K562 (cell line): ENCODE data around the gene ZCCHC9. TPM values are rescaled to one million over a fixed set of nuclear protein-coding genes. Genes with fewer than 3 reads are reported as not detected.

Experiments
- ATAC-seq: fragments of 200-7000 bp; cut with Tn5 transposase; 3 replicates; pipeline ENCODE4 v1.9.1; 2020; ENCODE audit warnings: moderate library complexity
- BruUV-seq: library from RNA; stranded (reverse); fragments of 400-500 nt; replicated peaks from 2 replicates; lab custom pipeline; 2021; lab: Mats Ljungman, UMichigan
- CTCF ChIA-PET: fragments of 300-600 bp; formaldehyde crosslinking; extraction: SDS; loops from one replicate; lab custom pipeline; 2021; ENCODE audit warnings: low intra/inter-chr PET ratio; lab: Yijun Ruan, JAX
- POLR2A ChIA-PET: fragments of 300-600, 350-650 bp; sonication (Branson Sonifier 250); formaldehyde crosslinking; extraction: SDS; loops from one replicate; lab custom pipeline; 2021; ENCODE audit warnings: antibody characterized with exemption, inconsistent platforms; lab: Yijun Ruan, JAX
- DNase-seq, 4 experiments: peaks; one replicate each; pipeline versions ENCODE4 v3.0.0 to v3.0.0-alpha.2; 2011 to 2018; ENCODE audit warnings: low spot score in 3 of 4, mixed read lengths in 3 of 4; ENCODE audit errors: extremely low read depth in 1 of 4
- FAIRE-seq: peaks from 2 replicates; lab custom pipeline; 2011; peaks lifted over from hg19 to GRCh38; lab: Jason Lieb, UNC
- H2AFZ ChIP-seq: 2 replicates; pipeline ENCODE4 v1.6.0; 2011; ENCODE audit warnings: low read depth, low read length, control low read depth, inconsistent platforms
- H3K27ac ChIP-seq: fragments of 200-600 bp; 3 replicates; pipeline ENCODE4 v1.8.0; 2011; ENCODE audit warnings: low read depth, mild to moderate bottlenecking, control low read depth, inconsistent platforms, low read length, moderate library complexity, mixed read lengths; ENCODE audit errors: extremely low read depth
- H3K27me3 ChIP-seq, 2 experiments: fragments of 300-600 bp in 1 of 2; 2 replicates in 1 of 2; 3 replicates in 1 of 2; pipeline versions ENCODE4 v1.6.0 to v1.8.0; 2011; ENCODE audit warnings: inconsistent platforms in 2 of 2, low read length in 2 of 2, mild to moderate bottlenecking in 1 of 2, mixed read lengths in 1 of 2, moderate library complexity in 1 of 2; ENCODE audit not compliant: control insufficient read depth in 2 of 2, insufficient read depth in 2 of 2
- H3K36me3 ChIP-seq: fragments of 300-600 bp; 3 replicates; pipeline ENCODE4 v1.8.0; 2011; ENCODE audit warnings: mild to moderate bottlenecking, low read length, inconsistent platforms; ENCODE audit not compliant: control insufficient read depth, insufficient read depth
- H3K4me1 ChIP-seq, 2 experiments: fragments of 200-600 bp in 1 of 2; replicated peaks in 1 of 2; 2 replicates in 1 of 2; 3 replicates in 1 of 2; pipeline versions ENCODE4 v1.5.1 to v1.8.0; 2011; ENCODE audit warnings: inconsistent platforms in 2 of 2, low read length in 2 of 2, mild to moderate bottlenecking in 1 of 2, mixed read lengths in 1 of 2, moderate library complexity in 1 of 2; ENCODE audit not compliant: control insufficient read depth in 2 of 2, insufficient read depth in 2 of 2
- H3K4me2 ChIP-seq: 2 replicates; pipeline ENCODE4 v1.6.1; 2011; ENCODE audit warnings: low read length, control low read depth, inconsistent platforms, mixed read lengths; ENCODE audit not compliant: insufficient read depth
- H3K4me3 ChIP-seq: fragments of 200-600 bp; sonication (generic), shearing (Covaris generic); 2 replicates; pipeline ENCODE4 v1.5.1; 2016; ENCODE audit warnings: control low read depth, inconsistent platforms
- H3K79me2 ChIP-seq: fragments of 200-600 bp; 3 replicates; pipeline ENCODE4 v1.8.0; 2011; ENCODE audit warnings: low read length, inconsistent platforms; ENCODE audit not compliant: control insufficient read depth, insufficient read depth
- H3K9ac ChIP-seq, 2 experiments: 2 replicates each; pipeline versions ENCODE4 v1.6.0 to v1.6.1; 2011; ENCODE audit warnings: low read depth in 2 of 2, low read length in 2 of 2, control low read depth in 1 of 2, inconsistent platforms in 1 of 2, mild to moderate bottlenecking in 1 of 2, mixed read lengths in 1 of 2; ENCODE audit not compliant: insufficient read depth in 1 of 2
- H3K9me1 ChIP-seq: one replicate; pipeline ENCODE4 v1.6.0; 2011; ENCODE audit warnings: inconsistent platforms, mild to moderate bottlenecking, low read length, moderate library complexity; ENCODE audit not compliant: control insufficient read depth, insufficient read depth
- H3K9me3 ChIP-seq: replicated peaks from 2 replicates; pipeline ENCODE4 v1.5.1; 2011; ENCODE audit warnings: low read depth, low read length, inconsistent platforms; ENCODE audit not compliant: control insufficient read depth, insufficient read depth
- H4K20me1 ChIP-seq: replicated peaks from 2 replicates; pipeline ENCODE4 v1.6.1; 2011; ENCODE audit warnings: low read length, inconsistent platforms, mixed read lengths; ENCODE audit not compliant: control insufficient read depth, insufficient read depth
- ARNT ChIP-seq, 2 experiments: fragments of 450-650 bp; IDR thresholded peaks; 2 replicates each; pipeline ENCODE4 v1.6.1; 2016; ENCODE audit warnings: mild to moderate bottlenecking in 1 of 2
- CBFA2T2 ChIP-seq: fragments of 450-650 bp; conservative IDR thresholded peaks from 2 replicates; pipeline ENCODE4 v1.6.1; 2017; ENCODE audit warnings: mild to moderate bottlenecking
- ETS1 ChIP-seq: conservative IDR thresholded peaks from 2 replicates; pipeline ENCODE4 v1.6.1; 2011; ENCODE audit warnings: low read depth, mild to moderate bottlenecking, low read length; ENCODE audit not compliant: control insufficient read depth
- FOXO4 ChIP-seq: fragments of 450-650 bp; formaldehyde crosslinking; IDR thresholded peaks from 2 replicates; pipeline ENCODE4 v1.4.0; 2020; ENCODE audit warnings: mild to moderate bottlenecking, moderate library complexity
- GABPA ChIP-seq: fragments of 200-800 bp; sonication (Bioruptor generic); conservative IDR thresholded peaks from 2 replicates; pipeline ENCODE4 v1.6.1; 2016; ENCODE audit warnings: low read depth, missing genetic modification characterization, missing compliant biosample characterization
- KLF10 ChIP-seq: fragments of 250-450 bp; sonication (Bioruptor Pico); IDR thresholded peaks from 2 replicates; pipeline ENCODE4 v1.6.1; 2021; ENCODE audit warnings: matching md5 sums
- KLF6 ChIP-seq: fragments of 250-450 bp; sonication (Bioruptor Pico); IDR thresholded peaks from 2 replicates; pipeline ENCODE4 v1.4.0; 2020; ENCODE audit warnings: mild to moderate bottlenecking, moderate library complexity, borderline replicate concordance
- MXI1 ChIP-seq: IDR thresholded peaks from 2 replicates; pipeline ENCODE4 v1.6.1; 2011; ENCODE audit warnings: low read depth, mild to moderate bottlenecking, improper control_type of control experiment, low read length
- PCBP1 ChIP-seq: fragments of 200-400 bp; formaldehyde crosslinking; IDR thresholded peaks from 2 replicates; pipeline ENCODE4 v1.6.1; 2018; ENCODE audit warnings: mild to moderate bottlenecking, low read depth, low read length; ENCODE audit not compliant: poor library complexity, severe bottlenecking
- TCF7L2 ChIP-seq: fragments of 150-350 bp; IDR thresholded peaks from 2 replicates; pipeline ENCODE4 v1.6.1; 2016; ENCODE audit warnings: low read depth, mild to moderate bottlenecking, low read length, moderate library complexity
- ZNF253 ChIP-seq: fragments of 250-450 bp; sonication (Bioruptor Pico); conservative IDR thresholded peaks from 2 replicates; pipeline ENCODE4 v1.6.1; 2021; ENCODE audit warnings: mild to moderate bottlenecking
- ZNF668 ChIP-seq: fragments of 250-450 bp; sonication (Bioruptor Pico); IDR thresholded peaks from 2 replicates; pipeline ENCODE4 v1.8.0; 2022; ENCODE audit warnings: mild to moderate bottlenecking, inconsistent platforms
- WGBS: fragments of 100-300 bp; shearing (Covaris generic); methylation state at CpG from one replicate; pipeline ENCODE4 v1.1.6; 2016; ENCODE audit warnings: low coverage, mixed read lengths; ENCODE audit not compliant: insufficient coverage; ENCODE audit errors: missing lambda C conversion rate; 5-methylcytosine and 5-hydroxymethylcytosine counted together
- in situ Hi-C: fragments of 300-500 bp; cut with MboI; formaldehyde crosslinking; loops from 4 replicates; pipeline ENCODE4 v1.15.0; 2018; ENCODE audit warnings: inconsistent platforms, mixed read lengths
- intact Hi-C: fragments of 100-400 bp; cut with micrococcal nuclease; formaldehyde crosslinking; loops from 2 replicates; pipeline ENCODE4 v1.14.2; 2022
- polyA plus RNA-seq, 8 experiments: library from polyadenylated mRNA; depleted of rRNA in 4 of 8; stranded (reverse) in 5 of 8; unstranded in 3 of 8; fragments of >200 nt; fragmentation: Nextera tagmentation in 2 of 8; fragmentation: Illumina TruSeq in 1 of 8; extraction: Ambion mirVana in 2 of 8; extraction: Trizol in 1 of 8; gene quantifications; 2 replicates each; pipeline versions ENCODE4 v1.2.1 to v1.2.3, GENCODE V29; 2011 to 2014; ENCODE audit warnings: inconsistent platforms in 1 of 8, missing spikeins in 1 of 8
- total RNA-seq, 7 experiments: library from RNA; depleted of rRNA in 6 of 7; stranded (reverse); fragments of >200 nt in 6 of 7; fragmentation: Illumina TruSeq in 2 of 7; extraction: Trizol in 2 of 7; gene quantifications; 2 replicates each; pipeline versions ENCODE4 v1.2.1 to v1.2.3, GENCODE V29; 2011 to 2021; ENCODE audit warnings: low replicate concordance in 1 of 7
- TF ChIP-seq, protein P1 (sequence below): fragments of 450-650 bp; IDR thresholded peaks from 2 replicates; pipeline ENCODE4 v1.7.0; 2016; ENCODE audit warnings: borderline replicate concordance

Gene ZCCHC9
- total and polyA plus RNA-seq, 9 of the 15 experiments (the other 6 are each of a cell fraction or from before 2014, with no cell fraction given), result 40.3 to 95.3 (median 59.9) TPM

- WGBS, result 2% methylated on average over 13 of the region's 13 CpGs
- in situ Hi-C loops, result no loop called here
- CTCF ChIA-PET, result no interaction called here
- no peak for TF ChIP-seq MXI1
- no peak for TF ChIP-seq GABPA (tag)
- TF ChIP-seq KLF6, result no peak
- no peak for TF ChIP-seq TCF7L2
- TF ChIP-seq KLF10 (CRISPR knock-in tag), result no peak
- TF ChIP-seq, protein P1, sequence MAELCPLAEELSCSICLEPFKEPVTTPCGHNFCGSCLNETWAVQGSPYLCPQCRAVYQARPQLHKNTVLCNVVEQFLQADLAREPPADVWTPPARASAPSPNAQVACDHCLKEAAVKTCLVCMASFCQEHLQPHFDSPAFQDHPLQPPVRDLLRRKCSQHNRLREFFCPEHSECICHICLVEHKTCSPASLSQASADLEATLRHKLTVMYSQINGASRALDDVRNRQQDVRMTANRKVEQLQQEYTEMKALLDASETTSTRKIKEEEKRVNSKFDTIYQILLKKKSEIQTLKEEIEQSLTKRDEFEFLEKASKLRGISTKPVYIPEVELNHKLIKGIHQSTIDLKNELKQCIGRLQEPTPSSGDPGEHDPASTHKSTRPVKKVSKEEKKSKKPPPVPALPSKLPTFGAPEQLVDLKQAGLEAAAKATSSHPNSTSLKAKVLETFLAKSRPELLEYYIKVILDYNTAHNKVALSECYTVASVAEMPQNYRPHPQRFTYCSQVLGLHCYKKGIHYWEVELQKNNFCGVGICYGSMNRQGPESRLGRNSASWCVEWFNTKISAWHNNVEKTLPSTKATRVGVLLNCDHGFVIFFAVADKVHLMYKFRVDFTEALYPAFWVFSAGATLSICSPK, result no peak
- no peak for TF ChIP-seq ETS1
- TF ChIP-seq PCBP1, result no peak
- no peak for TF ChIP-seq ZNF668 (CRISPR knock-in tag)
- no peak for TF ChIP-seq FOXO4 (CRISPR knock-in tag)
- no peak for TF ChIP-seq ARNT (IDR thresholded peaks at IDR 0.05)
- TF ChIP-seq CBFA2T2, result no peak
- TF ChIP-seq ZNF253 (CRISPR knock-in tag), result no peak
These were observed 43.3 kb downstream of the ZCCHC9 start for GRCh38 chr5:81344736-81345135.

More at GRCh38 chr5:81344736-81345135, 43.3 kb downstream of the ZCCHC9 start:
- intact Hi-C loops, result no loop called here
- DNase-seq, result no peak
- Histone ChIP-seq H3K9me1 (no peaks in the 10 kb centered on the region), H3K4me1 (no peaks in the 10 kb centered on the region), H2AFZ (no peak overlapping the region), H3K27me3 (peaks cover 23 to 24% of the 10 kb centered on the region in 2 experiments; a peak in 4 of 5 replicates), H3K79me2 (no peaks in the 10 kb centered on the region), H3K4me3 (no peak overlapping the region), H3K9me3 (no peaks in the 10 kb centered on the region), H4K20me1 (no peaks in the 10 kb centered on the region), H3K4me2 (no peak overlapping the region), H3K36me3 (no peaks in the 10 kb centered on the region), H3K9ac (no peak overlapping the region), H3K27ac (no peak overlapping the region)
- POLR2A ChIA-PET, result no interaction called here
- no peak for FAIRE-seq
- BruUV-seq, result no TSS peak
- no peak for ATAC-seq
